ENCODE results near the gene NUP85.
"Not testable (repeated sequence)": the region's sequence is repeated elsewhere in the genome, so short reads cannot be mapped to it uniquely, and the experiment has no call there.

NUP85 gene

DNA sequence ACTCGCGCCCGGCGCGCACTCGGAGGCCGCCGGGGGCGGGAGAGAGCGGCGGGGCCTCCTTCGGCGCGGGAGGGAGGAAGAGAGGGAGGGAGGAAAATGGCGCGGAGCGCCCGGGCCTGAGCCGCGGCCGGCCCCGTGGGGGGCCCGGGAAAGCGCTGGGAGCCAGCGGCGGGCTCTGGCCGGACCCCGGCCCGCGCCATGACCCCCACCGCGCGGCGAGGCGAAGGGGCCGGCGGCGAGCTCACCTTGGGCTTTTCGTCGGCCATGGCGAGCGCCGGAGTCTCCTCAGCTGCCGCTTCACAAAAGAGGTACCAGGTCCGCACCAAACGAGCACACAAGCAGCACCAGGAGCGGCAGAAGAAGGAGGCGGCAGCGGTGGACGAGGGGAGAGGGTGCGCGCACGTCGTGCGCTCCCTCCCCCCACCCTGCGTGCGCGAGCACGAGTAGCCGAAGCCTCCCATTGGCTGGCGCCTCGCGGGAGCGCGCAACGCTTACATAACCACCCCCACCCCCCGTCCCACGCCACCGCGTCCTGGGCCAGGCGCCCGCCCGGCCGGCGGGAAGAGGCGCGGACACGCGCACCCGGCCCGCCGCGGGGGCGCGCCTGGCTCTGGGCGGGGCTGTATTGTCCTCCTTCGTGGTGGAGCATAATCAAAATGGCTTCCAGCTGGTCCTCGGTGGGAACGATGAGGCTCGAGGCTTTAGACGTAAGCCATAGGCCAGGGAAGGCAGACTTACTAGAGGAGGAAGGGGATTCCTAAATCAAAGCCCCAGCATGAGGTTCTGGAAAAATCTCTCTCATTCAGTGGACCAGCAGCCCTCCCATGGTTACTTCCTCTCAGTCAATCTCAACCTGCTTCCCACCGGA, 22.7 kb upstream of the NUP85 start, which contains the start of gene SUMO2:
SUMO2 (minus strand) TSS at position 391 of the 868 bp plus-strand sequence; CDS start at position 266, 125 bp downstream.
- Mint-ChIP-seq H3K4me1 (ENCODE audit: low read depth) (peaks cover 50% of the 10 kb centered on the region), H3K9me3 (no peaks in the 10 kb centered on the region), H3K27me3 (no peaks in the 10 kb centered on the region), H3K36me3 (ENCODE audit: low read depth) (peaks cover 31% of the 10 kb centered on the region), H3K4me3 (peak within 1 kb of the TSS; percentile 100), H3K27ac (peak within 1 kb of the TSS; percentile 95)

DNA sequence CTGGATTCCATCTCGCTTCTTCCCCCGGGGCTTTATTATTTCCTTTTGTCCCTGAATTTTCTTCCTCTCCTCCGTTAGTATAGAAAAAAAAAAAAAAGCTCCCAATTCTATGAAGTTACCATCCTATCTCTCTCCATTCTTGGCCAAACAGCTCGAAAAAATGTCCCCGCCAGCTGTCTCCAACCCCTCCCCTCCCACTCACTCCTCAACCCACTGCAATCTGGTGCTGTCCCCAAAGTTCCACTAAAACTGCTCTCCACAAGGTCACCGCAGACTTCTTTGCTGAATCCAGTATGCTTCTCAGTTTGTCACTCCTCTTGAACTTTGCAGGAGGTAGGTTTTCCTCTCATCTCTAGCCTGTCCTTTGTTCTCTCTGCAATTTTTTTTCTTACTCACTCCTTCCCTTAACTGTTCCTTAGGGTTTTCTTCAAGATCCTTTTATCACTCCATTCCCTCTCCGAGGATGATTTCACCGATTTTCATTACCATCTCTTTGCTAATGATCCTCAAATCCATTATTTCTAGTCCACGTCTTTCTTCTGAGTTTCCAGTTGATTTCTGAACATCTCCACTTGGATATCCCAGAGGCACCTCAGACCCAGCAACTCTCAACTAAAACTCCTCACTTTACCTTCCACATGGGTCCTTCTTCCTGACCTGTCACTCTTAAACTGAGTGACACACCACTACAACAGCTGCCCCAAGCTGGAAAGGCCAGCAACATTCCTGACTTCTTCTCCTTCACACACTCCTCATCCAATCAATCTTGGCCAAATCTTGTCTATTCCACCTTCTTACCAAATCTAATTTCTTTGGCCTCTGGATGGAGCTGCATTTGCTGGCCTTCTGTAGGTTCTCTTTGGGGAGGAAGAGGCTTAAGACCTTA, 21.2 kb upstream of the NUP85 start:
- peaks cover 26% of the 10 kb centered on the region for H3K36me3 Mint-ChIP-seq (ENCODE audit: low read depth)
- peak overlapping the region; percentile 100 for H3K4me3 Mint-ChIP-seq
- H3K27ac Mint-ChIP-seq, result peak overlapping the region; percentile 95
- no peaks in the 10 kb centered on the region for H3K9me3 Mint-ChIP-seq
- H3K27me3 Mint-ChIP-seq, result no peaks in the 10 kb centered on the region
- H3K4me1 Mint-ChIP-seq (ENCODE audit: low read depth), result peaks cover 45% of the 10 kb centered on the region

DNA sequence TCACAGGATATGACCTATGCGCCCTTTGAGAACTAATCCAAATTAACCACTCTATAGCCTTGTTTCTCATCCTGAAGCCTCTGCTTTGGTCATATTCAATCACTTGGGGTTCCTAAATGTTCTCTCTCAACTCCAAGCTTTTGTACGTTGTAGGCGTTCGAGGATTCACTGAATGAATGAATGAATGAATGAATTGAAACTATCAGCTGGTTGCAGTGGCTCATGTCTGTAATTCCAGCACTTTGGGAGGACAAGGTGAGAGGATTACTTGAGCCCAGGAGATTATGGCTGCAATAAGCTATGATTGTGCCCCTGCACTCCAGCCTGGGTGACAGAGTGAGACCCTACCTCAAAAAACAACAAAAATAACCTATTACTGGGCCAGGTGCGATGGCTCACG, 16.9 kb upstream of the NUP85 start:
- Mint-ChIP-seq H3K27me3 (no peaks in the 10 kb centered on the region), H3K36me3 (ENCODE audit: low read depth) (no peaks in the 10 kb centered on the region), H3K9me3 (no peaks in the 10 kb centered on the region), H3K4me1 (ENCODE audit: low read depth) (peaks cover 18% of the 10 kb centered on the region), H3K27ac (no peak overlapping the region), H3K4me3 (no peak overlapping the region)

DNA sequence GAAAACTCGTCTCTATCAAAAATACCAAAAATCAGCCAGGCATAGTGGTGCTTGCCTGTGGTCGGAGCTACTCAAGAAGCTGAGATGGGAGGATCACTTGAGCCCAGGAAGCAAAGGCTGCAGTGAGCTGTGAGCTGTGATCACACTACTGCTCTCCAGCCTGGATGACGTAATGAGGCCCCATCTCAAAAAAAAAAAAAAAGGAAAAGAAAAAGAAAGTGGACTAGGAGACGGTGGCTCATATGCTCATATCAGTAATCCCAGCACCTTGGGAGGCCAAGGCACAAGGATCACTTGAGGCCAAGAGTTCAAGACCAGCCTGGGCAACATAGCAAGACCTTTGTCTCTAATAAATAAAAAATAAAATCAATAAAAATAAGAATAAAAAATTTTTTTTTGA, 13.9 kb upstream of the NUP85 start:
- Mint-ChIP-seq H3K9me3 (no peaks in the 10 kb centered on the region), H3K36me3 (ENCODE audit: low read depth) (no peaks in the 10 kb centered on the region), H3K4me1 (ENCODE audit: low read depth) (peaks cover 7% of the 10 kb centered on the region), H3K4me3 (no peak overlapping the region), H3K27ac (no peak overlapping the region), H3K27me3 (no peaks in the 10 kb centered on the region)

DNA sequence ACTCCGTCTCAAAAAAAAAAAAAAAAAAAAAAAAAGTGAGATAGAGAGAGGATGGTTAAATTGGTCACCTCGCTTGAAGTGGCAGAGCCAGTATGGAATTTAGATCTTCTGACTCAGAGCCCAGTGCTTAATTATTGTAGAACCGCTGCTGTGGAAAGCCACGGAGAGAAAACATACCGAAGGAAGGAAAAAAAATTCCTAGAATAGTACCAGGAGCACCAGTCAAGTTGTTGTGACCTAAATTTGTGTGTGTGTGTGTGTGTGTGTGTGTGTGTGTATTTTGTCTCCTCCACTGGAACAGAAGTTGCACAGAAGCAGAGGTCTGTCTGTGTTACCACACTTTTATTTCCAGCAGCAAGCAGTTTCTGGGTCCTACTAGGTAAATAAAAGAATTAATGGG, 10.6 kb upstream of the NUP85 start:
- H3K27ac Mint-ChIP-seq, result no peak overlapping the region
- H3K9me3 Mint-ChIP-seq, result no peaks in the 10 kb centered on the region
- no peaks in the 10 kb centered on the region for H3K4me1 Mint-ChIP-seq (ENCODE audit: low read depth)
- H3K36me3 Mint-ChIP-seq (ENCODE audit: low read depth), result no peaks in the 10 kb centered on the region
- H3K4me3 Mint-ChIP-seq, result no peak overlapping the region
- H3K27me3 Mint-ChIP-seq, result no peaks in the 10 kb centered on the region

DNA sequence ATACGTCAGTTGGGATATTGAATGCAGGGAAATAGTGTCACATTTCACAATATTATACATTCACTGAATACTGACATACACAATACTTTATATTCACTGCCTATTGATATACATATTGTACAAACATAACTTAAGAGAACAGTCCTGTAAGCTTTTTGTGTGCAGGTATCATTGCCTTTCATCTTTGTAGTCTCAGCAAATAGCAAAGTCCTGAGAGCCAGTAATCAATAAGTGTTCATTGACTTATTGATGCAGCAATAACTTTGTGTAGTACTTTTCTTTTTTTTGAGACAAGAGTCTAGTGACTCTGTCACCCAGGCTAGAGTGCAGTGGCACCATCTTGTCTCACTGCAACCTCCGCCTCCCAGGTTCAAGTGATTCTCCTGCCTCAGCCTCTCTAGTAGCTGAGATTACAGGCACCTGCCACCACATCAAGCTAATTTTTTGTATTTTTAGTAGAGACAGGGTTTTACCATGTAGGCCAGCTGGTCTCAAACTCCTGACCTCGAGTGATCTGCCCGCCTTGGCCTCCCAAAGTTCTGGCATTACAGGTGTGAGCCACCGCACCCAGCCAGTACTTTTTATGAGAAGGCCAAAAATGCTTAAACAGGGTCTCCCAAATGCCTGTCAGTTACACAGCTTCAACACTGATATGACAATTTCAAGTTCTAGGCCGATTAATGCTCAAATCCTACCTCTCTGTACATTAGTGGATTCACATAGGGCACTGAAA, 5.4 kb upstream of the NUP85 start:
- no peak overlapping the region for H3K27ac Mint-ChIP-seq
- no peaks in the 10 kb centered on the region for H3K9me3 Mint-ChIP-seq
- peaks cover 10% of the 10 kb centered on the region for H3K4me1 Mint-ChIP-seq (ENCODE audit: low read depth)
- no peak overlapping the region for H3K4me3 Mint-ChIP-seq
- H3K27me3 Mint-ChIP-seq, result no peaks in the 10 kb centered on the region
- H3K36me3 Mint-ChIP-seq (ENCODE audit: low read depth), result no peaks in the 10 kb centered on the region

DNA sequence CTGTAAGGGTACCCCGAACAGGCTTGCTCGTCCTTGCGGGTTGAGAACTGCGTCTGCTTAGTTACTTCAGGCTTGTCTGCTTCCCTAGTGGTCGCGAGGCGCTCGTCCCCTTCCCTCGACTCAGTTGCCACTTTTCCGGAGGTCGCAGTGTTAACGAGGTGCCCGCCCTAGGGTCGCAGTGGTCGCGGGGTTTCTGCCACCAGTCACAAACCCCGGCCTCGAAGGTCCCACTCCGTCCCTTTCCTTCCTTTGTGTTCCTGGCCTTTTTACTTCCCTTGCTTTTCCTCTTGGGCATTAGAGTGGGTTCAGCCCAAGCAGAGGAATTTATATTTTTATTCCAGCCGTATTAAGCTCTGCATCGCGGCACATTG, 299 bp downstream of the NUP85 start:
- Mint-ChIP-seq H3K27ac (peak overlapping the region; percentile 100), H3K27me3 (no peaks in the 10 kb centered on the region), H3K4me3 (peak overlapping the region; percentile 98), H3K9me3 (no peaks in the 10 kb centered on the region), H3K36me3 (ENCODE audit: low read depth) (peaks cover 29% of the 10 kb centered on the region), H3K4me1 (ENCODE audit: low read depth) (peaks cover 33% of the 10 kb centered on the region)

DNA sequence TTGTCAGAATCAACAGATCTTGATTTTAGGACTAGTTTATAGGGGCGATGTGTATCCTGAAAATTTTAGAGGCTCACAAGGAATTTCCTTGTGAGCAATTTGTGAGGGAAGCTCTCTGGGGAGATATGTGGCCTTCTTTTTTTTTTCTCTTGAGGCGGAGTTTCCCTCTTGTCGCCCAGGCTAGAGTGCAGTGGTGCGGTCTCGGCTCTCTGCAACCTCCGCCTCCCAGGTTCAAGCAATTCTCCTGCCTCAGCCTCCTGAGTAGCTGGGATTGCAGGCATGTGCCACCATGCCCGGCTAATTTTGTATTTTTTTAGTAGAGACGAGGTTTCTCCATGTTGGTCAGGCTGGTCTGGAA, 1.6 kb downstream of the NUP85 start:
- H3K36me3 Mint-ChIP-seq (ENCODE audit: low read depth), result peaks cover 35% of the 10 kb centered on the region
- H3K27ac Mint-ChIP-seq, result peak overlapping the region; percentile 100
- peak overlapping the region; percentile 98 for H3K4me3 Mint-ChIP-seq
- H3K27me3 Mint-ChIP-seq, H3K9me3 Mint-ChIP-seq: not testable (repeated sequence)
- H3K4me1 Mint-ChIP-seq (ENCODE audit: low read depth), result peaks cover 28% of the 10 kb centered on the region

DNA sequence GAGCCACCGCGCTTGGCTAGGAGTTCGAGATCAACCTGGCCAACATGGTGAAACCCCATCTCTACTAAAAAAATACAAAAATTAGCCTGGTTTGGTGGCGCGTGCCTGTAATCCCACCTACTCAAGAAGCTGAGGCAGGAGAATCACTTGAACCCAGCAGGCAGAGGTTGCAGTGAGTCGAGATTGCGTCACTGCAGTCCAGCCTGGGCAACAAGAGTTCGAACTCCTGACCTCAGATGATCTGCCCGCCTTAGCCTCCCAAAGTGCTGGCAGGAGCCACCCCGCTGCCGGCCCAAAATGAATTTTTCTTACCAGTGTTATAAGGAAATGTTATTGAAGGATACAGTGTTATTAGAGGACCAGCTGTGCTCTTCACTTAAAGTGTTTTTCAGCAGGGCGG, 2.3 kb downstream of the NUP85 start:
- H3K27ac Mint-ChIP-seq, result no peak overlapping the region
- peaks cover 28% of the 10 kb centered on the region for H3K4me1 Mint-ChIP-seq (ENCODE audit: low read depth)

DNA sequence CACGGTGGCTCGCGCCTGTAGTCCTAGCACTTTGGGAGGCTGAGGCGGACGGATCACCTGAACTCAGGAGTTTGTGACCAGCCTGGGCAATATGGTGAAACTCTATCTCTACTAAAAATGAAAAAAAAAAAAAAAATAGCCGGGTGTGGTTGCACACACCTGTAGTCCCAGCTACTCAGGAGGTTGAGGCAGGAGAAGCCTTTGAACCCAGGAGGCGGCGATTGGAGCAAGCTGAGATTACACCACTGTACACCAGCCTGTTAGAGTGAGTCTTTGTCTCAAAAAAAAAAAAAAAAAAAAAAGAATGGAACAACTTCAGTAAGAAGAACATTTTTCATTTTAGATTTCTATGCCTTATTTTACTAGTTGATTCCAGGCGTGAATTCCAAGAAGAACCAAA, 2.7 kb downstream of the NUP85 start:
- Mint-ChIP-seq H3K9me3 (no peaks in the 10 kb centered on the region), H3K4me3 (peak overlapping the region; percentile 52), H3K4me1 (ENCODE audit: low read depth) (peaks cover 28% of the 10 kb centered on the region), H3K27ac (no peak overlapping the region), H3K36me3 (ENCODE audit: low read depth) (peaks cover 45% of the 10 kb centered on the region), H3K27me3 (no peaks in the 10 kb centered on the region)

More for the DNA sequence above, 2.3 kb downstream of the NUP85 start:
- no peaks in the 10 kb centered on the region for H3K27me3 Mint-ChIP-seq
- H3K4me3 Mint-ChIP-seq, result peak overlapping the region; percentile 52
- H3K36me3 Mint-ChIP-seq (ENCODE audit: low read depth), result peaks cover 41% of the 10 kb centered on the region
- H3K9me3 Mint-ChIP-seq, result no peaks in the 10 kb centered on the region

DNA sequence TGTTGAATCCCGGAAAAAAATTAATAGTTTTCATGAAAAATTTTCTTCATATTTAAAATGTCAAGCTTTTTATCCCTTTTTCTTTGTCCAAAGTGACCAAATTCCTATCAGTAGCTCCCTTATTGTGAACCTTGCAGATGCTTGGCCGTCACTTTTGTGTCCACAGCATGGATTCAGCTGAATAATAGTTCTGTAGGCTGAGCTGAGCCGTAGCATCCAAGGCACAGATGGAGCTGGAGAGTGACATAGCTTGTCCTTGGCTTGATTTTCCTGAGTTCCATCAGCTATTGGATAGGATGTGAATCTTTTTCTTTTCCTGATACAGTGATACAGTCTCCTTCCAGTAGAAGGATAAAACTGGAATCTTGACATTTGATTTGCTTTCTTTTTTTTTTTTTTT, 3.6 kb downstream of the NUP85 start:
- peaks cover 52% of the 10 kb centered on the region for H3K36me3 Mint-ChIP-seq (ENCODE audit: low read depth)
- H3K9me3 Mint-ChIP-seq, result no peaks in the 10 kb centered on the region
- no peaks in the 10 kb centered on the region for H3K27me3 Mint-ChIP-seq
- no peak overlapping the region for H3K27ac Mint-ChIP-seq
- H3K4me3 Mint-ChIP-seq, result no peak overlapping the region
- H3K4me1 Mint-ChIP-seq (ENCODE audit: low read depth), result peaks cover 28% of the 10 kb centered on the region

DNA sequence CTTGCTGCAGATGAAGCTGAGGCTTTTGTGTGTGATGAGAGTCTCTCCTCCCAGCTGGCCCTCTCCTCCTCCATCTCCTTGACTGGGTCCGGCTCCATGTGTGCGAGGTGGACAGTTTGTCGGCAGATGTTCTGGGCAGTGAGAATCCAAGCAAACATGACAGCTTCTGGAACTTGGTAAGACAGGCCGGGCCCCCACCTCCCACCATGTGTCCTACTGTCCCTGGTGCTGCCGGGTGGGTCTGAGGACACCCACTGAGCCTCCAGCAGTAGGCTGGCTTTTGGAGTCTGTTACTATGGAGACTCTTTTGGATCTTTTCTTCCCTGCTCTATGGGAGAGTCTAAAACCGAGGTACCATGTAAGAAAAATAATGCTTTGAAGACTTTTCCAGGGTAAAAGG, 12.7 kb downstream of the NUP85 start:
- Mint-ChIP-seq H3K27ac (no peak overlapping the region), H3K4me1 (ENCODE audit: low read depth) (no peaks in the 10 kb centered on the region), H3K27me3 (no peaks in the 10 kb centered on the region), H3K36me3 (ENCODE audit: low read depth) (peaks cover 56% of the 10 kb centered on the region), H3K9me3 (no peaks in the 10 kb centered on the region), H3K4me3 (no peak overlapping the region)

DNA sequence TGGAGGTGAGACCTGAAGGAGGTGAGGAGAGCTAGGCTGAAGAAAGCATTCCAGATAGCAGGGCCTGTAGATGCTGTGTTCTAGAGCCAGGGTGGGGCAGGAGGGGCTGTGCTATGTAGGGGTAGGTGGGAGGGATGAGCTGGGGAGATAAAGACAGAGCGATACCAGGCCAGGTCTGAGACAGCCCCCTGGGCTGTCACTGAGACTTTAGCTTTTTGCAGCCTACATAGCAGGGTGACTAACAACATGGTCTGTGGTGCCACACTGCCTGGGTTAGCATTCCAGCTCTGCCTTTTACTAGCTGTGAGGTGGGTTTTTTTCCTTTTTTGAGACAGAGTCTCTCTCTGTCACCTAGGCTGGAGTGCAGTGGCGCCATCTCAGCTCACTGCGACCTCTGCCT, 14.3 kb downstream of the NUP85 start:
- Mint-ChIP-seq H3K9me3 (no peaks in the 10 kb centered on the region), H3K36me3 (ENCODE audit: low read depth) (peaks cover 56% of the 10 kb centered on the region), H3K27ac (no peak overlapping the region), H3K4me1 (ENCODE audit: low read depth) (no peaks in the 10 kb centered on the region), H3K27me3 (no peaks in the 10 kb centered on the region), H3K4me3 (no peak overlapping the region)

DNA sequence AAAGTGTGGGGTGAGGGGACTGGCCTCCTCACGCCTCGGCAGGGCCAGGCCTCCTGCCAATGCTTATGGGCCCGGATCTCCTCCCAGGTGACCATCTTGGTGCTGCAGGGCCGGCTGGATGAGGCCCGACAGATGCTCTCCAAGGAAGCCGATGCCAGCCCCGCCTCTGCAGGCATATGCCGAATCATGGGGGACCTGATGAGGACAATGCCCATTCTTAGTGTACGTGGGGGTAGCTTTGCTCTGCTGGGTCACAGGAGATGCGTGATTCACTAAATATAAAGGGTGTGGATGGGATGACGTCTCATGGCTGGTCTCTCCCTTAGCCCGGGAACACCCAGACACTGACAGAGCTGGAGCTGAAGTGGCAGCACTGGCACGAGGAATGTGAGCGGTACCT, 19.5 kb downstream of the NUP85 start:
- no peaks in the 10 kb centered on the region for H3K27me3 Mint-ChIP-seq
- H3K4me3 Mint-ChIP-seq, result no peak overlapping the region
- no peak overlapping the region for H3K27ac Mint-ChIP-seq
- H3K9me3 Mint-ChIP-seq, result no peaks in the 10 kb centered on the region
- H3K4me1 Mint-ChIP-seq (ENCODE audit: low read depth), result no peaks in the 10 kb centered on the region
- peaks cover 52% of the 10 kb centered on the region for H3K36me3 Mint-ChIP-seq (ENCODE audit: low read depth)

DNA sequence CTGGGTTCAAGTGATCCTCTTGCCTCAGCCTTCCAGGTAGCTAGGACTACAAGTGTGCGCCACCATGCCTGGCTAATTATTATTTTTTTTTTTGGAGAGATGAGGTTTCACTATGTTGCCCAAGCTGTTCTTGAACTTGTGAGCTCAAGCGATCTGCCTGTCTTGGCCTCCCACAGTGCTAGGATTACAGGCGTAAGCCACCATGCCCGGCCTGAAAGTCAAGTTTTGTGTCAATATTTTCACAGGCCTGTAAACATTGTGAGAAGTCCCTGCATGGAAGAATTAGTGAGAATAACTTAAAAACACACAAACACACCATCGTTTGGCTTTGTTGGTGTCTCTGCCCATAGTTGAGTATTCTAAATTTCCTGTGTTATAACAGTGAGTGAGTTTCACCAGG, 22.2 kb downstream of the NUP85 start:
- no peaks in the 10 kb centered on the region for H3K4me1 Mint-ChIP-seq (ENCODE audit: low read depth)
- no peaks in the 10 kb centered on the region for H3K9me3 Mint-ChIP-seq
- H3K4me3 Mint-ChIP-seq, result no peak overlapping the region
- H3K36me3 Mint-ChIP-seq (ENCODE audit: low read depth), result peaks cover 60% of the 10 kb centered on the region
- no peaks in the 10 kb centered on the region for H3K27me3 Mint-ChIP-seq
- H3K27ac Mint-ChIP-seq, result no peak overlapping the region

Measured in stimulated activated naive CD8-positive, alpha-beta T cell treated with anti-CD3 and anti-CD28 coated beads, Interleukin-15, Interleukin-2, amounts not matched to agents 100 ng/mL and 50 ng/mL, for 24 hours (primary cell).